ENCODE results near the gene INVS.
A peak's percentile ranks its signal among the peaks of the same experiment; 100 is the strongest.

INVS gene

DNA sequence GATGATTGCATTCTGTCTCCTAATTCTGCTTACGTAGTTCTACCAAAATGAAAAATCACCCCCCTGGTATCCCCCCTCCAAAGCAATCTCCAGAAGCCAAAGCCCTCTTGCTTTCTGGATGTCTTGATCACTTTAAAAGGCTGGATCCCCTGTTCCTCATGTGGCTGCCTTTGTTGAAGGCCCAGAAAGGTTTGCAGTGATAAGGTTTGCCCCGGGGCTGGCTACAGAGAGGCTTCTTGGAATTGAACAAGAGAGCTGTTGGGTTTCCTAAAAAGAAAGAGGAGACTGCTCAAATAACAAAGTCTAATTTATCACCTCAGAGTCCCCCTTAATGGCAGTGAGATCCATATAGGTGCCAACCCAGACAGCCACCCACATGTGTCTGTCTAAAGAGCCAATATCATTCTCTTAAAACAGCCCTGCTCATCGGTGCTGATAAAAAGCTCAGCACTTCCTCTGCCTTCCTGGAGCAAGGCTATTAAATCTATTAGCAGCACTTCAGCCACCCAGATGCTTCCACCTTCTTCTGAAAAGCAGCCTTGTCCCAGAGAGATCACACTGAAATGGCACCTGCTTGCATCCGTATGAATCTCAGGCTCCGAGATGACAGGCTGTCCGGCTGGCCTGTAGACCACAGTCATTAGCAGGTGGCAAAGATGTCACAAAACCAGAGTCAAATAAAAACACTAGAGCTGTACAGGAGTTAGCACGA, 182.8 kb downstream of the INVS start:
- no peak for DNase-seq (ENCODE audit: low spot score)

GRCh38 chr9:100282388-100282719, 183.3 kb downstream of the INVS start:
- no peak for DNase-seq (ENCODE audit: low spot score)

DNA sequence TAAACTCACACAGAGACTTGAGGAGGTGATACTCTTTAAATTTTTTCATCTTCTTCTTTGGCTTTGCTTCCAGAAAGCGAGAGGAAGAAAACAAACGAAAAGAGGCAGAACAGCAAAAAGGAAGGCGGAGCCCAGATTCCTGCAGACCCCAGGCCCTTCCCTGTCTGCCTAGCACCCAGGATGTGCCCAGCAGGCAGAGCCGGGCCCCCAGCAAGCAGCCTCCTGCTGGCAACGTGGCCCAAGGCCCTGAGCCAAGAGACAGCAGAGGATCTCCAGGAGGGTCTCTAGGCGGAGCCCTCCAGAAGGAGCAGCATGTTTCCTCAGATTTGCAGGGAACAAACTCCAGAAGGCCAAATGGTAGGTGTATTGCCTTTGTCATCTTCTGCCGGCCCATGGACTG, 185.2 kb downstream of the INVS start:
- DNase-seq (ENCODE audit: low spot score): no peak

DNA sequence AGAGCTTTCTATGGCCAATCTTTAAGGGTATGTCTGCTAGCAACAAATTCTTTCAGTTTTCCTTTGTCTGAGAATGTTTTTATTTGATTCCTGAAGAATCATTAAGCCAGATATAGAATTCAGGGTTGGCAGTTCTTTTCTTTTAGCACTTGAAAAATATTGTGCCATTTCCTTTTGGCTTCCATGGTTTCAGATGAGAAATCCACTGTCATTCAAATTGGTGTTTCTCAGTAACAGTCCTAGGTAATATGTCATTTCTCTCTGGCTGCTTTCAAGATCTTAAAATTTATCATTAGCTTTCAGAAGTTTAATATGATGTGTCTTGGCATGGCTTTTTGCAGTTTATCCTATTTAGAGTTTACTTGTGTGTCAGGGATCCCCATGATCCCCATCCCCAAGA, 186.0 kb downstream of the INVS start:
- DNase-seq (ENCODE audit: low spot score): no peak

GRCh38 chr9:100285601-100286000, 186.6 kb downstream of the INVS start:
- DNase-seq (ENCODE audit: low spot score): no peak

- no peak for DNase-seq (ENCODE audit: low spot score)
Measured at GRCh38 chr9:100286257-100286656, 187.2 kb downstream of the INVS start.

- no peak for DNase-seq (ENCODE audit: low spot score)
Measured at GRCh38 chr9:100287186-100287585, 188.1 kb downstream of the INVS start.

DNA sequence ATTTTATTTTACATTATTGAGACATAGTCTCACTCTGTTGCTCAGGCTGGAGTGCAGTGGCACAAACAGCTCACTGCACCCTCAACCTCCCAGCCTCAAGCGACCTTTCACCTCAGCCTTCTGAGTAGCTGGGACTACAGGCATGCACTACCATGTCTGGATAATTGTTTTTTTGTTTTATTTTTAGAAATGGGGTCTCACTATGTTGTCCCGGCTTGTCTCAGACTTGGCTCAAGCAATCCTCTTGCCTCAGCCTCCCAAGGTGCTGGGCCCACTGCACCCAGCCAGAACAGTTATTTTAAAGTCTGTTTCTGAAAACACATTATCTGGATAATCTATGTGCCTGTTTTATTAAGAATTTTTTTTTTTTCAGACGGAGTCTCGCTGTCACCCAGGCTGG, 191.7 kb downstream of the INVS start:
- no peak for DNase-seq (ENCODE audit: low spot score)

DNA sequence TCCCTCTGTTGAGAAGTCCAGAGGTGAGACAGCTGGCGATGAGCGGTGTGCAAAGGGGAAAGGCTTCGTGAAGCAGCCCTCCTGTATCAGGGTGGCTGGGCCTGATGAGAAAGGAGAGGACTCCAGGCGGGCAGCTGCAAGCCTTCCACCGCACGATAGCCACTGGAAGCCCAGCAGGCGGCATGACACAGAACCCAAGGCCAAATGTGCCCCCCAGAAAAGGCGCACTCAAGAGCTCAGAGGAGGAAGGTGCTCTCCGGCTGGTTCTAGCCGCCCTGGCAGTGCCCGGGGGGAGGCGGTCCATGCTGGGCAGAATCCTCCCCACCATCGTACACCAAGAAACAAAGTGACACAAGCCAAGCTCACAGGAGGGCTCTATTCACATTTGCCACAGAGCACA, 193.4 kb downstream of the INVS start:
- DNase-seq (ENCODE audit: low spot score): no peak

GRCh38 chr9:100294341-100294740, 195.3 kb downstream of the INVS start:
- no peak for DNase-seq (ENCODE audit: low spot score)

DNA sequence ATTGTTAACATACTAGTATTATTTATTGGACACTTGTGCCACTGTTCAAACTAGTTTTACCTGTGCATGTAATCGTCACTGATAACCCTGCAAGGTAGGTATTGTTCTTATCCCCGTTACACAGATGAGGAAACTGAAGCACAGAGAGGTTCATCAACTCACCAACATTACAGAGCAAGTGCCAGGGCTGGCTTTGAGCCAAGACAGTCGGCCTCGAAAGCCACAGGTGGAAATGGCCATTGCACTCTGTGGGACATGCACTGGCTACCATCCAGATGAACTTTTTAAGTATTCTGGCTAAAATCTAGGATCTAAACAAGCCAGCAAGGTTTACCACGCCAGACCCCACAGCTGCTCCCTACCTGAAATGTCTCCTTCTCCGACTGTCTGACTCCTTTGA, 195.8 kb downstream of the INVS start:
- no peak for DNase-seq (ENCODE audit: low spot score)

GRCh38 chr9:100295240-100295639, 196.2 kb downstream of the INVS start:
- no peak for DNase-seq (ENCODE audit: low spot score)

DNA sequence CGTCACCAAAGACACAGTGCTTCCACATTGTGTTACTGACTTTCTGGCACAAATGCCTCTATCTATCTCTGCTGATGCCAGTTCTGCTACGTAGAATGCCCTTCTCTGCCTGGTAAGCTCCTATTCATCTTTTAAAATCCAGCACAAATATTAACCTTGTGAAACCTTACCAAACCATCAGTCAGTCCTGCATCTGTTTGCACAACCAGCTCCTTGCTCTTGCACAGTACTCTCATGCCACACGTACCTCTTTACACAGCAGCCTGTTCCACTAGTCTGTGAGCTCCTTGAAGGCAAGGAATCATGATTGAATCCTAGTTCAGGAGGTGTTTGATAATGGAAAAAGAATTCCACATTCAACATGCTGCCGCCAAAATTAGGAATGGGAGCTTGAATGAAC, 197.4 kb downstream of the INVS start:
- no peak for DNase-seq (ENCODE audit: low spot score)

DNA sequence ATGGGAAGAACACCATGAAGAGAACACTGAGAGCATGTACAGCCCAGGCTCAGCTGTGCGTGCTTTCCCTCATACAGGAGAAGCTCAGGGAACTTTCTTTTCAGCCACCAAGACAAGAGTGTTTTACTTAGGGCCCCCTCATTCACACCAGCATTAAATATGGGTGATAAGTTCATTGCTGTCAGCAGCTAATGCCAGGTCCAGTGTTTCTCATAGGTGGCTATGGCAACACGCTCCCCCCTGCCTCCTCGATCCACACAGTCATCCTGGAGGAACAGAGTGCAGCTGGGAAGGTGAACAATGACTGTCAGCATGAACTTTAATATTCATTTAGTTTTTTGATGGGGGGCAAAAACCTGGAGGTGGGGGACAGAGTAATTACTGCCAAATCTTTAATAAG, 199.3 kb downstream of the INVS start:
- DNase-seq (ENCODE audit: low spot score): no peak

DNA sequence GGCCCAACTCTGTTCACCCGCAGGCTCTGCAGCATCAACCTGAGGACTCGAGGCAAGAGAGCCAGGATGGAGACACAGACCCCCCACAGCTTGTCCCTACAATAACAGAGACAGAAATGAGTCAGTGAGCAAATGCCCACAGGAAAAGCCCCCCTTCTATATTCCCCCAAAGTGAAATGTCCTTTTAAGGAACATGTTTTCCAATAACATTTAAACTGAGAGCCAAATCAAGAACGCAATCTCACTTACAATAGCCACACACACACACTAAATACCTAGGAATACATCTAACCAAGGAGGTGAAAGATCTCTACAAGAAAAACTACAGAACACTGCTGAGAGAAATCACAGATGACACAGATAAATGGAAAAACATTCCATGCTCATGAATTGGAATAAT, 204.7 kb downstream of the INVS start:
- no peak for DNase-seq (ENCODE audit: low spot score)

- DNase-seq (ENCODE audit: low spot score): no peak
Measured at GRCh38 chr9:100306283-100306682, 207.2 kb downstream of the INVS start.

DNA sequence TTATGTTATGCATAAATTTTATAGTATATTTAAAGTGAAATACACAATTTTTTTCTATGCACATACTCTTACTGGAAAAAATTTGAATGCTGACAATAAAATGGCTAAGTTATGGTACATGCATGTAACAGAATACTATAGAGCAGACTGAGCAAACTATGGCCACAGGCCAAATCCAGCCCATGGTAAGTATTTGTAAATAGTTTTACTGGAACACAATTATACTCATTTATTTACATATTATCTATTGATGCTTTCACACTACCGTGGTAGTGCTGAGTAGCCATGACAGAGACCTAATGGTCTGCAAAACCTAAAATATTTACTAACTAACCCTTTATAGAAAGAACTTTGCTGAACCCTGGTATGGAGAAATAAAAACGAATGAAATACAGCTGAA, 208.0 kb downstream of the INVS start:
- no peak for DNase-seq (ENCODE audit: low spot score)

- no peak for DNase-seq (ENCODE audit: low spot score)
Measured at GRCh38 chr9:100308965-100309564, 210.0 kb downstream of the INVS start.

GRCh38 chr9:100309992-100310391, 210.9 kb downstream of the INVS start:
- DNase-seq (ENCODE audit: low spot score): no peak

- DNase-seq (ENCODE audit: low spot score): no peak
Measured at GRCh38 chr9:100315561-100315960, 216.5 kb downstream of the INVS start.

DNA sequence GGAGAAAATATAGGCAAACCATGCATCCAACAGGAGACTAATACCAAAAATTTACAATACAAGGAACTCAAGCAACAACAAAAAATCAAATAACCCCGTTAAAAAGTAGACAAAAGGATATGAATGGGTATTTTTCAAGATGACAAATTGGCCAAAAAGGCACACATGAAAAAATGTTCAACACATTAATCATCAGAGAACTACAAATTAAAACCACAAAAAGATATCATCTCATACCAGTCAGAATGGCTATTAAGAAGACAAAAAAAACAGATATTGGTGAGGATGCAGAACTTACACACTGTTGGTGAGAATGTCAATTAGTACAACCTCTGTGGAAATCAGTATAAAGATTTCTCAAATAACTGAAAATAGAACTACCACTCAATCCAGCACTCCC, 218.7 kb downstream of the INVS start:
- no peak for DNase-seq (ENCODE audit: low spot score)

GRCh38 chr9:100322954-100323536, 224.0 kb downstream of the INVS start:
- peak; percentile 61 for DNase-seq (ENCODE audit: low spot score)

DNA sequence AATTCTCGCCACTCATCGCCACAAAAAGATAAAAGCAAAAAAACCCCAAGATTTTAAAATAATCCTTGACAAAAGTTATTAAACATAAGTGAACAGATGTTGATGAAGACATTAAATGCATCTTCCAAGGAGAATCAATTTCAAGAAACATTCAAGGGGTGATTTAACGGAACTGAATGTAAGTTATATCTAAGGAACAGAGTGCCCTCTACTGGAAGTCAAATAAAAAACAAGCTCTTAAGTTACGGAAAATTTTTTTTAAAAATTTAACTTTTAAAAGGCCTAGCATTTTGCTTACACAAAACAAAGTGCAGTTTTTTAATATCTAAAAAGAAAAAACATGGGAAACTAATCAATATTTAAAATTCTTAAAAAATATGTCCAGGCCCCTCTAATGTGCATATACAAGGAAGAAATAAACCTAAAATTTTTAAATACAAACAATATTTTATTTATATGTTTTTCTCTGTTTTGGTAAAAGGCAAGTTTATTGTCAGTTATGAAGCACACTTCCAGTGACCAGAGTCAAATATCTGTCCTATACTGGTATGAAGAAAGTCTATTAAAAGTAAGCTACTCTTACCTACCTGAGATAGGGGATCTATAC, 225.7 kb downstream of the INVS start:
- peak; percentile 47 for DNase-seq (ENCODE audit: low spot score)

Measured in cerebellar cortex (tissue), 1 donor.